LNCAP (cell line): ENCODE results near the gene TUBB.

Experiments used
- TF ChIP-seq, protein P1 (sequence below): fragments of 450-650 bp; IDR thresholded peaks from 2 replicates; pipeline ENCODE4 v1.5.1; 2017; ENCODE audit warnings: mild to moderate bottlenecking

Gene TUBB

DNA sequence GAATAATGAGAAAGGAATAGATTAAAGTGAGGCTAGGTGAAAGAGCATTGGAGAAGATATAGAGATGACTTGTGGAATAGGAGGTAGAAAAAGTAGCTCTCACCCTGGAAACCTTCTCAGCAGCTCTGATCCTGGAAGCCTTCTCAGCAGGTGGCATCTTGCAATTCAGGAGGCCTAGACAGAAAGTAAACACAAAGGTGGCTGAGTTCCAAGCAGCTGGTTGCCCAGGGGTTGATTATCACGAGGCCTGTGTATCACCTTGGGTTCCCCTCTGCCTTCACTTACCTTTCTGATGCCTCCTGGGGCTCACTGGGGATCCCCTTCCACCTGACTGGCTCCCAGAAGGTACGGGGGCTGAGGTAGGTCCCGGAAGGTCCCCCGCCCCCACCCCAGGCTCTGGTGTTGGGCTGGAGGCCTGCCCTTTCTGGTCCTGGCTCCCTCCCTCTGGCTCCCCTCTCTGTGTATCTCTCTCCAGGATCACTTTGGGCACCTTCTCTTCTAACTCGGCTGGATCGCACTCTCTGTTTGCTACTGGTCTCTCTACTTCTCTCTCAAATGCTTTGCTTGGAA lies 12.8 kb upstream of the TUBB start:
- TF ChIP-seq, protein P1, sequence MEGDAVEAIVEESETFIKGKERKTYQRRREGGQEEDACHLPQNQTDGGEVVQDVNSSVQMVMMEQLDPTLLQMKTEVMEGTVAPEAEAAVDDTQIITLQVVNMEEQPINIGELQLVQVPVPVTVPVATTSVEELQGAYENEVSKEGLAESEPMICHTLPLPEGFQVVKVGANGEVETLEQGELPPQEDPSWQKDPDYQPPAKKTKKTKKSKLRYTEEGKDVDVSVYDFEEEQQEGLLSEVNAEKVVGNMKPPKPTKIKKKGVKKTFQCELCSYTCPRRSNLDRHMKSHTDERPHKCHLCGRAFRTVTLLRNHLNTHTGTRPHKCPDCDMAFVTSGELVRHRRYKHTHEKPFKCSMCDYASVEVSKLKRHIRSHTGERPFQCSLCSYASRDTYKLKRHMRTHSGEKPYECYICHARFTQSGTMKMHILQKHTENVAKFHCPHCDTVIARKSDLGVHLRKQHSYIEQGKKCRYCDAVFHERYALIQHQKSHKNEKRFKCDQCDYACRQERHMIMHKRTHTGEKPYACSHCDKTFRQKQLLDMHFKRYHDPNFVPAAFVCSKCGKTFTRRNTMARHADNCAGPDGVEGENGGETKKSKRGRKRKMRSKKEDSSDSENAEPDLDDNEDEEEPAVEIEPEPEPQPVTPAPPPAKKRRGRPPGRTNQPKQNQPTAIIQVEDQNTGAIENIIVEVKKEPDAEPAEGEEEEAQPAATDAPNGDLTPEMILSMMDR: no peak

DNA sequence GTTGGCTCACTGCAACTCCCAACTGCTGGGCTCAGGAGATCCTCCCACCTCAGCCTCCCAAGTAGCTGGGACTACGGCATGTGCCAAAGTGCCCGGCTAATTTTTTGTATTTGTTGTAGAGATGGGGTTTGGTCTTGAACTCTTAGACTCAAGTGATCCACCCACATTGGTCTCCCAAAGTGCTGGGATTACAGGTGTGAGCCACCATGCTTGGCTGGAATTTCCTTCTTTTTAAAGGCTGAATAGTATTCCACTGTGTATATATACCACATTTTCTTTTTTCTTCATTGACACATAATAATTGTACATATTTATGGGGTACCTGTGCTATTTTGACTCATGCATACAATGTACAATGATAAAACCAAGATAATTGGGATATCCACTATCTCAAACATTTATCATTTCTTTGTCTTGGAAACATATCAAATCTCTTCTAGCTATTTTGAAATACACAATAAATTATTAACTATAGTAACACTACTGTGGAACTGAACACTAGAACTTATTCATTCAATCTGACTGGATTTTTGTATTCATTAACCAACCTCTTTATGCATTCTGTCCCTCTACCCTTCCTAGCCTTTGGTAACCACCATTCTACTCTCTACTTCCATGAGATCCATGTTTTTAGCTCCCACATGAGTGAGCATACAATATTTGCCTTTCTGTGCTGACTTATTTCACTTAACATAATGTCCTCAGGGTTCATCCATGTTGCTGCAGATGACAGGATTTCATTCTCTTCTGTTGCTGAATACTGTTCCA lies 10.9 kb upstream of the TUBB start:
- TF ChIP-seq, protein P1: no peak

DNA sequence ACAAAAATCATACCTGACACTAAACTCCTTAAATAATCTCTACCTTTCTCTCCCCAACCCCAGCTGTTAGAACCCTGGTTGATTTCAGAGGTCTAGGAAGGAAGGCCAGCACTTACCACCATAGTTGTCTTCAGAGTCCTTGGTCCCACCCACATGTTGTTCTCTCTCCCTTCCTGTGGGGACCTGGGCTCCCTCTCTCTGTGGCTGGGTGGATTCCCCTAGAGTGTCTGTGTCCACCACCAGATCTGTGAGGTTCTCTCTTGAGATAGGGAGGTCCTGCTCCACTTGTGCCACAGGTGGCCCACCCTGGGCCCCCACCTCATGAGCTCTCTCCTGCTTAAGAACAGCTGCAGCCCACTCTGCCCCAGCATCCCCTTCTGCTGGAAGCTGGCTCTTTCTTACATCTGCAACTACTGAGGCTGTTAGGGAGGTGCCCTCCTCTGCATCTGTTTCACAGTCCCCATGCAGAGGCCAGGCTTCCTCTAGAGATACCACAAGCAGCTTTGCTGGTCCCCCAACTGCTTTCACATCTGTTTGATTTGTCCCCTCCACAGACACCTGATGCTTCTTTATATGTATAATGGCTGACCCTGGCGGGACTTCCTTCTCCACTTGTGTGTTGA lies 8.3 kb upstream of the TUBB start:
- TF ChIP-seq, protein P1: no peak

DNA sequence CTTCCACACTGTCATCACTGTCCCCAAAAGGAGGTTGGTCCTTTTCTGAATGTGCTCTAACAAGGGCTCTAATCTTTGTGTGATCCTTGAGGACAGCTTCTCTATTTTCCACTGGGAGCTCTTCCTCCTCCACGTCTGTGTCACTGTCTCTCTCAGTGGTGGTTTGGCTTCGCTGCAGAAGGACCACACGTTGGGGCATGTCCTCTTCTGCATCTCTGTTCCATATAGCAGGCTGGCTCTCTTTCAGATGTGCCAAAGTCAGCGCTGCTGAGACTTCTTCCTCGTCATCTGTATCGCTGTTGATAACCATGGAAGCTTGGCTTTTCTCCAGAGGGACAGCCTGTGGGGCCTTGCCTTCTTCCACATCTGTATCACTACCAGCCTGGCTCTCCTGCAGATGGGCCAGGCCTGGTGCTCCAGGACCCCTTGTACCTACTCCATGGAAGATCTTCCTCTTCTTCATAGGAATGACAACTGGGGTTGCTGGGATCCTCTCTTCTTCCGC lies 7.7 kb upstream of the TUBB start:
- TF ChIP-seq, protein P1: no peak

DNA sequence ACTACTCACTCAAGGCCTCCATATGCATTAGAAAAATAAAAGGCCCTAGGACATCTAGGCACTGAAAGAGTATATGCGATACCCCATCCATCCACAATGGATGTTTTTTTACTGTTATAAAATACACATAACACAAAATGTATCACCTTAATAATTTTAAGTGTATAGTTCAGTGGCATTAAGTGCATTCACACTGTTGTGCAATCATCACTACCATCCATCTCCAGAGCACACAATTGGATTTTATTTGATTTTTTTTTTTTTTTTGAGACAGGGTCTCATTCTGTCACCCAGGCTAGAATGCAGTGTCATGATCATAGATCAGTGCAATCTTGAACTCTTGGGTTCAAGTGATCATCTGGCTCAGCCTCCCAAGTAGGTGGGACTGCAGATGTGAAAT lies 5.9 kb upstream of the TUBB start:
- TF ChIP-seq, protein P1: no peak

DNA sequence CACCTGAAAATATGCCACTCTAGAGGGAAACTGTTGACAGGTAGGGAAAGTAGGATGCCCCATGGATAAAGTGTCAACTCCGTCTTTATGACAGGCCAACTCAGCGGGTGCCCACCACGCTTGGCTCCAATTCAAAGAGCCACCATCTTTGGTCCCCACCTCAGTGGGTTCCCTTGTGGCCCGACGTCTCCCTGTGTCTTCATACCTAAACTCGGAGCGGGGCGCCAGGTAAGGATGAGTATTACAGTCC lies 3.3 kb upstream of the TUBB start:
- TF ChIP-seq, protein P1: no peak

DNA sequence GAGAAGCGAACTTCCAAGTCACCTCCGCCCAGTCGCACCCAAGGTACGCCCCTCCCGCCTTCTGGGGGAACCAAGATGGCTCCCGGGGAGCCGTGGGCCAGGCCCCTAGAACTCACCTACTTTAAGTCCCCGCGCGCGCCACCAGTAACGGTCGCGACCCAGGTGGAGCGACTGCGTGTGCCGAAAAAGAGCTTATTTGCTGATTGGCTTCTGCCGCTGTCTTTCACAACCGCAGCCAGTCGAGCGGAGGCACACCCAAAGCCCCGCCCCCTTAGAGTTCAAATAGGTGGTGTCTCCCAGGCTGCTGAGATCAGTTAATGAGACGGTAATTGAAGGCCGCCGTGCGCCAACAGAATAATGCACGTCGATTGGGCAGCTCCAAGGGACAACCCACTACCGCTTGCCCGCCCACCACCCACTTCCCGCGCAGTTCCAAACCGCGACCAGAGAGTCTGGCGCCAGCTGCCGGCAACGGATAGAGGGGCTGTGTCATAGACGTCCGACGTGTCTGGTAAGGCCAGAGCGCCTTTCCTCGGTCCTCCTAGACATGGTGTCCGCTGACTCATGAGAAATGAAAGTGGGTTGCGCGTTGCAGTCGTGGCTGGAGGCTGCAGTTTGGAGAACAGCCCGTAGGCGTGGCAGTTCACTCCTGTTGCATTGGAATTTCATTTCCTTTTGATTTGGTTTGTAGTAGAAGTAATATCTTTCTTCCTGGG lies 2.9 kb upstream of the TUBB start, which contains the start of gene MDC1:
Gene MDC1 (minus strand): TSS at position 153 of the 716 bp plus-strand sequence. CDS start 2,106 bp downstream, outside the sequence.
- TF ChIP-seq, protein P1: no peak
